SU-DHL-6 (cell line): ENCODE measurements around the gene CAPN3.

ENCODE experiments used
- H2AFZ ChIP-seq: fragments of 200-600 bp; sonication (generic); 2 replicates; pipeline ENCODE4 v1.6.1; 2014; ENCODE audit warnings: low read depth, mild to moderate bottlenecking, moderate library complexity, mixed read lengths, antibody characterized with exemption, low read length; ENCODE audit not compliant: severe bottlenecking
- H3F3A ChIP-seq: fragments of 200-600 bp; shearing (Covaris generic); 2 replicates; pipeline ENCODE4 v1.6.0; 2016; ENCODE audit warnings: antibody characterized with exemption, mild to moderate bottlenecking; ENCODE audit not compliant: insufficient read depth
- H3K27ac ChIP-seq: fragments of 200-600 bp; sonication (generic); 2 replicates; pipeline ENCODE4 v1.5.1; 2016; ENCODE audit warnings: low read depth, mild to moderate bottlenecking, low read length, moderate library complexity, mixed read lengths
- H3K27me3 ChIP-seq: fragments of 200-600 bp; sonication (generic), shearing (Covaris generic); 2 replicates; pipeline ENCODE4 v1.6.0; 2014; ENCODE audit warnings: mild to moderate bottlenecking, low read length
- H3K36me3 ChIP-seq: fragments of 200-600 bp; sonication (generic); 2 replicates; pipeline ENCODE4 v1.6.1; 2014; ENCODE audit warnings: mild to moderate bottlenecking, low read length, mixed read lengths
- H3K4me2 ChIP-seq: fragments of 300-600, 200-600 bp; shearing (Covaris generic), sonication (generic); 2 replicates; pipeline ENCODE4 v1.6.0; 2014; ENCODE audit warnings: low read length, low read depth, mild to moderate bottlenecking; ENCODE audit not compliant: poor library complexity, severe bottlenecking
- H3K4me3 ChIP-seq: fragments of 200-600 bp; sonication (generic); 2 replicates; pipeline ENCODE4 v1.5.1; 2014; ENCODE audit warnings: antibody characterized with exemption, low read length, mild to moderate bottlenecking, mixed read lengths; ENCODE audit not compliant: insufficient read depth, poor library complexity, severe bottlenecking
- H3K79me2 ChIP-seq: fragments of 200-600 bp; sonication (generic); 2 replicates; pipeline ENCODE4 v1.6.1; 2014; ENCODE audit warnings: mild to moderate bottlenecking, low read length, moderate library complexity; ENCODE audit not compliant: insufficient read depth
- H3K9ac ChIP-seq: fragments of 200-600 bp; sonication (generic); 2 replicates; pipeline ENCODE4 v1.7.0; 2014; ENCODE audit warnings: mild to moderate bottlenecking, low read length
- H3K9me2 ChIP-seq: fragments of 200-600 bp; sonication (generic); replicated peaks from 2 replicates; pipeline ENCODE4 v1.6.1; 2014; ENCODE audit warnings: low read length; ENCODE audit not compliant: insufficient read depth
- H3K9me3 ChIP-seq: fragments of 200-600 bp; sonication (generic); 2 replicates; pipeline ENCODE4 v1.6.1; 2014; ENCODE audit warnings: low read length, mixed read lengths; ENCODE audit not compliant: insufficient read depth
- H4K20me1 ChIP-seq: fragments of 200-600 bp; sonication (generic); 2 replicates; pipeline ENCODE4 v1.6.1; 2014; ENCODE audit warnings: low read depth, mild to moderate bottlenecking, antibody characterized with exemption, low read length, moderate library complexity, mixed read lengths
- CTCF ChIP-seq: fragments of 200-600 bp; sonication (generic); IDR thresholded peaks from one replicate; pipeline ENCODE4 v1.5.1; 2017; ENCODE audit warnings: antibody characterized with exemption, mild to moderate bottlenecking, low read length, moderate library complexity; ENCODE audit not compliant: insufficient read depth, poor library complexity, severe bottlenecking
- EZH2phosphoT487 ChIP-seq: fragments of 200-600 bp; sonication (generic), shearing (Covaris generic); conservative IDR thresholded peaks from 2 replicates; pipeline ENCODE4 v1.6.1; 2018; ENCODE audit warnings: mild to moderate bottlenecking, antibody characterized with exemption, low read length, moderate library complexity, mixed read lengths

CAPN3 gene

DNA sequence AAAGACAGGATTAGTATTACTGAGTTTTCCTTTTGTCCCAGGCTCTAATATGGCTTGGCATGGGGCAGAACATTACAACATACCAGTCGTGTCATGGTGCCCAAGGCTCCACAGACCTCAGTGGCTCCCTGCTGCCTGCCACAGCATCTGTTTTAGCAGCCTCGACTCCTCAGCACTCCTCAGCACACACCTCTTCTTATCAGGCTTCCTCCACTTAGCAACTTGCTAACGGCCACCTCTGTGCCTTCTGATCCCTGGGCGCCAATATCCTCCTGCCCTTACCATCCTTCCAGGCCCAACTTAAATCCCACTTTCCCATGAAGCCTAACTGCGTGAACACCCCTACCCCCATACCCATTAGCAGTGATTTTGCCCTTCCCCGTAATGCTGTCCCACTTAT lies 6.2 kb upstream of the CAPN3 start:
- no peak for TF ChIP-seq CTCF
- TF ChIP-seq EZH2phosphoT487 = no peak
- Histone ChIP-seq H3K9ac (no peak overlapping the region), H3K79me2 (no peaks in the 10 kb centered on the region), H2AFZ (no peak overlapping the region), H3K4me2 (no peak overlapping the region), H3K27ac (no peak overlapping the region), H3K27me3 (no peaks in the 10 kb centered on the region), H4K20me1 (no peaks in the 10 kb centered on the region), H3K4me3 (no peak overlapping the region), H3K36me3 (no peaks in the 10 kb centered on the region), H3K9me2 (no peaks in the 10 kb centered on the region), H3K9me3 (no peaks in the 10 kb centered on the region), H3F3A (no peaks in the 10 kb centered on the region)

DNA sequence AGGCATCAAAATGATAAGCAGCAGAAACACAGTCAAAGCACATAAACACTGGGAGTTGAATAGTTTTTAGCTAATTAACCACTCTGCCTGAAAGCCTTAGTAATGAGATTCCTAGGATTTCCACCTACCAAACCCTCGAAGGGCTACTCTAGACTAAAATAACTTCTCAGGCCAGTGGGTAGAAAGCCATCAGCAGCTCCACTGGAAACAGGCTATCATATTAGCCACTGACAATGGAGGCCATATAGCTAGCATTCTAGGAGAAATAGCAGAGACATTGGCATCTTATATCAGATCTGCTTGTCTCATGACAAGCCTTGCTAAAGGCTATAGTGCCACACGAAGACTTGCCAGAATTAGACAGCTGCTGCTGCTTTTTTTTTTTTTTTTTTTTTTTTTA lies 4.5 kb upstream of the CAPN3 start:
- Histone ChIP-seq H3K4me3 (no peak overlapping the region), H3K9me2 (no peaks in the 10 kb centered on the region), H4K20me1 (no peaks in the 10 kb centered on the region), H3F3A (no peaks in the 10 kb centered on the region), H3K9me3 (no peaks in the 10 kb centered on the region), H3K27me3 (no peaks in the 10 kb centered on the region), H3K9ac (no peak overlapping the region), H2AFZ (no peak overlapping the region), H3K4me2 (no peak overlapping the region), H3K36me3 (no peaks in the 10 kb centered on the region), H3K79me2 (no peaks in the 10 kb centered on the region), H3K27ac (no peak overlapping the region)
- TF ChIP-seq EZH2phosphoT487 = no peak
- TF ChIP-seq CTCF = no peak

GRCh38 chr15:42355291-42355690 lies 4.0 kb upstream of the CAPN3 start:
- H3K4me3 ChIP-seq = no peak overlapping the region
- no peaks in the 10 kb centered on the region for H3K27me3 ChIP-seq
- no peak for TF ChIP-seq CTCF
- TF ChIP-seq EZH2phosphoT487 = no peak
- H3K79me2 ChIP-seq = no peaks in the 10 kb centered on the region
- H3K9me3 ChIP-seq = no peaks in the 10 kb centered on the region
- no peak overlapping the region for H3K4me2 ChIP-seq
- H3F3A ChIP-seq = no peaks in the 10 kb centered on the region
- no peaks in the 10 kb centered on the region for H3K9me2 ChIP-seq
- H4K20me1 ChIP-seq = no peaks in the 10 kb centered on the region
- H3K9ac ChIP-seq = no peak overlapping the region
- H2AFZ ChIP-seq = no peak overlapping the region
- H3K27ac ChIP-seq = no peak overlapping the region
- H3K36me3 ChIP-seq = no peaks in the 10 kb centered on the region

DNA sequence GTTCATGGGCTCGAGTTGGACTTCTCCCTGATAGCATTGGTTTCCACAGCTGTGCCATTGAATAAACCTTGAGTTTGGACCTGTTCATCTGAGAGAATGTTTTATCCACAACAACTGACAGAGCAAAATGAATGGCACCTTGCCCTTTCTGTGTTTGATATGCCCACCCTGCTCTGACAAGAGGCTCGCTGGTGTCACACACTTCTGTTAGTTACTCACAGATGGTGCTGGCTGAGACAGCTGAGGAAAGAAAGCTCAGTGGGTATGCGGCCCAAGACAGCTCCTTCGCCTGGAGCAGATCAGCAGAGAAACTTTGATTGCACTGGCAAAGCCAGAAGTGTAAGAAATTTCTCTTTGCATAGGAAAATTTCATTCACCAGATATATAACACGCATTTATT lies 2.5 kb upstream of the CAPN3 start:
- no peak overlapping the region for H3K27ac ChIP-seq
- no peaks in the 10 kb centered on the region for H3K36me3 ChIP-seq
- no peaks in the 10 kb centered on the region for H3K9me2 ChIP-seq
- no peak overlapping the region for H3K4me2 ChIP-seq
- no peaks in the 10 kb centered on the region for H4K20me1 ChIP-seq
- H3K79me2 ChIP-seq = no peaks in the 10 kb centered on the region
- no peaks in the 10 kb centered on the region for H3F3A ChIP-seq
- H2AFZ ChIP-seq = no peak overlapping the region
- H3K9ac ChIP-seq = no peak overlapping the region
- H3K4me3 ChIP-seq = no peak overlapping the region
- no peaks in the 10 kb centered on the region for H3K9me3 ChIP-seq
- no peaks in the 10 kb centered on the region for H3K27me3 ChIP-seq
- TF ChIP-seq CTCF (no peak), EZH2phosphoT487 (no peak)
